ENCODE measurements around the gene GHRH. TPM values are rescaled to one million over a fixed set of nuclear protein-coding genes. Genes with fewer than 3 reads are reported as not detected.

GHRH gene
- total and polyA plus RNA-seq, 2 donors (not counting 1 experiment from before 2014, with no cell fraction given): not detected

DNA sequence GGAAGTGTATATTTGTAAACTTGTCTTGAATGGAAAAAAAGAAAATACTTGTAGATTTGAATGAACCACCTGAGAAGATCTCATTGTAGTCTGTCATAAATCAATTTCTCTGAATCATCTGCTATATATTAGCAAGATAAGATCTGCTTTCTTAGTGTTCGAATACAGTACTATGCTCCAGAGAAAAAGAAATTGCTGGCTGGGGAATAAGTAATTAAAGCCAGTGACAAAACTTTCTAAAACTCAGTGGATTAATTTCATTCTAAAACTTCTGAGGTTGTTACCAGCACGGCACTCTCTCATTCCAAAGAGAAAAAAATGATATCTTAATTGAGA is 59.8 kb downstream of the GHRH start:
- no peaks in the 10 kb centered on the region for H3K9me3 ChIP-seq (ENCODE audit: control extremely low read depth in 1 of 3, control insufficient read depth in 2 of 3, insufficient read depth in 1 of 3, low read length in 2 of 3)
- peaks cover 50% of the 10 kb centered on the region for H3K79me2 ChIP-seq (ENCODE audit: control insufficient read depth, insufficient read depth, low read length)
- no peak for TF ChIP-seq EZH2 (IDR thresholded peaks at IDR 0.05; ENCODE audit: borderline replicate concordance, insufficient read depth, low read depth, low read length, poor library complexity, severe bottlenecking)
- TF ChIP-seq, protein P1, sequence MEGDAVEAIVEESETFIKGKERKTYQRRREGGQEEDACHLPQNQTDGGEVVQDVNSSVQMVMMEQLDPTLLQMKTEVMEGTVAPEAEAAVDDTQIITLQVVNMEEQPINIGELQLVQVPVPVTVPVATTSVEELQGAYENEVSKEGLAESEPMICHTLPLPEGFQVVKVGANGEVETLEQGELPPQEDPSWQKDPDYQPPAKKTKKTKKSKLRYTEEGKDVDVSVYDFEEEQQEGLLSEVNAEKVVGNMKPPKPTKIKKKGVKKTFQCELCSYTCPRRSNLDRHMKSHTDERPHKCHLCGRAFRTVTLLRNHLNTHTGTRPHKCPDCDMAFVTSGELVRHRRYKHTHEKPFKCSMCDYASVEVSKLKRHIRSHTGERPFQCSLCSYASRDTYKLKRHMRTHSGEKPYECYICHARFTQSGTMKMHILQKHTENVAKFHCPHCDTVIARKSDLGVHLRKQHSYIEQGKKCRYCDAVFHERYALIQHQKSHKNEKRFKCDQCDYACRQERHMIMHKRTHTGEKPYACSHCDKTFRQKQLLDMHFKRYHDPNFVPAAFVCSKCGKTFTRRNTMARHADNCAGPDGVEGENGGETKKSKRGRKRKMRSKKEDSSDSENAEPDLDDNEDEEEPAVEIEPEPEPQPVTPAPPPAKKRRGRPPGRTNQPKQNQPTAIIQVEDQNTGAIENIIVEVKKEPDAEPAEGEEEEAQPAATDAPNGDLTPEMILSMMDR (IDR thresholded peaks at IDR 0.05): no peak
- H3K4me2 ChIP-seq (replicated peaks; ENCODE audit: low read depth, low read length, poor library complexity, severe bottlenecking): no peak overlapping the region
- no peaks in the 10 kb centered on the region for H3K27me3 Mint-ChIP-seq
- H3K9me3 Mint-ChIP-seq (ENCODE audit: insufficient read depth): no peaks in the 10 kb centered on the region
- H2AFZ ChIP-seq (ENCODE audit: insufficient read depth, low read depth, low read length, poor library complexity, severe bottlenecking): no peak overlapping the region
- H3K4me1 ChIP-seq (ENCODE audit: control insufficient read depth in 2 of 2, insufficient read depth in 2 of 2, low read length in 2 of 2): no peaks in the 10 kb centered on the region
- H3K27me3 ChIP-seq (replicated peaks in 1 of 4; ENCODE audit: control extremely low read depth in 1 of 4, control insufficient read depth in 3 of 4, insufficient read depth in 4 of 4, low read length in 3 of 4): no peaks in the 10 kb centered on the region
- H3K9ac ChIP-seq (ENCODE audit: low read length): no peak overlapping the region
- ATAC-seq (ENCODE audit: low read depth) (no peak), DNase-seq (no peak)
- H3K4me1 Mint-ChIP-seq: peaks cover 2% of the 10 kb centered on the region
- peaks cover 10 to 71% of the 10 kb centered on the region in 2 experiments for H3K36me3 ChIP-seq (replicated peaks in 1 of 2; ENCODE audit: control extremely low read depth in 1 of 2, control insufficient read depth in 1 of 2, extremely low read depth in 1 of 2, insufficient read depth in 2 of 2, low read length in 1 of 2)
- H3K4me3 Mint-ChIP-seq: no peak overlapping the region
- H3K27ac ChIP-seq (ENCODE audit: low read length in 2 of 2): no peak overlapping the region
- peaks cover 32% of the 10 kb centered on the region for H4K20me1 ChIP-seq (ENCODE audit: control insufficient read depth, insufficient read depth, low read length, poor library complexity, severe bottlenecking)
- no peak overlapping the region for H3K27ac Mint-ChIP-seq
- ChIA-PET POLR2A (no interaction called here), CTCF (interaction anchor here (0.8 to 17.7 kb wide), 6 partner anchors 11 to 336 kb away, joined by 3 to 307 read pairs (median 5); partner anchors contain the start of gene BLCAP)
- H3K4me3 ChIP-seq (ENCODE audit: control extremely low read depth in 1 of 5, extremely low read depth in 1 of 5, insufficient read depth in 1 of 5, low read depth in 2 of 5, low read length in 4 of 5): no peak overlapping the region
- intact Hi-C loops (cut with micrococcal nuclease): loop anchor here (1.0 to 2.0 kb wide), 2 partner anchors 183 to 333 kb away; no protein-coding TSS in a partner anchor
- WGBS (ENCODE audit: insufficient coverage): no CpG with 5 or more reads among the region's 2 CpGs

Other genes starting within 250 kb of the GHRH start
- gene RBL1, start 165.8 kb downstream of the GHRH start, total RNA-seq: 25.5 and 27.8 TPM in 2 replicates
- gene RBL1, start 165.8 kb downstream of the GHRH start, polyA plus RNA-seq: 4.8 and 8.1 TPM in 2 replicates
- gene RPN2, start 82.5 kb downstream of the GHRH start, total RNA-seq: 80.2 and 86.9 TPM in 2 replicates
- gene RPN2, start 82.5 kb downstream of the GHRH start, polyA plus RNA-seq: 84.6 and 87.3 TPM in 2 replicates
- gene MROH8, start 82.3 kb downstream of the GHRH start, total RNA-seq: 4.6 and 6.3 TPM in 2 replicates
- 3.8 and 4.0 TPM in 2 replicates for gene MROH8, start 82.3 kb downstream of the GHRH start, polyA plus RNA-seq
- 17.5 and 19.1 TPM in 2 replicates for gene MANBAL, start 27.8 kb upstream of the GHRH start, total RNA-seq
- gene MANBAL, start 27.8 kb upstream of the GHRH start, polyA plus RNA-seq: 14.0 and 20.0 TPM in 2 replicates
- gene SRC, start 84.3 kb upstream of the GHRH start, total RNA-seq: 16.8 and 20.4 TPM in 2 replicates
- gene SRC, start 84.3 kb upstream of the GHRH start, polyA plus RNA-seq: 6.5 and 11.8 TPM in 2 replicates